DND-41 (cell line): ENCODE results near the gene AKAP5.

ENCODE experiments used
- ATAC-seq: fragments of 200-7000 bp; cut with Tn5 transposase; 3 replicates; pipeline ENCODE4 v1.9.1; 2021; ENCODE audit warnings: low read depth; ENCODE audit not compliant: insufficient read depth
- DNase-seq: peaks from one replicate; pipeline ENCODE4 v3.0.0-alpha.2; 2020
- H2AFZ ChIP-seq: 2 replicates; pipeline ENCODE4 v1.6.0; 2012; ENCODE audit warnings: low read depth, low read length
- H3K27ac ChIP-seq: 2 replicates; pipeline ENCODE4 v1.5.1; 2012; ENCODE audit warnings: low read length, inconsistent platforms
- H3K27me3 ChIP-seq: fragments of 200-600 bp; sonication (generic); 2 replicates; pipeline ENCODE4 v1.6.0; 2012; ENCODE audit warnings: low read length, mild to moderate bottlenecking, inconsistent platforms; ENCODE audit not compliant: insufficient read depth, poor library complexity
- H3K36me3 ChIP-seq: 2 replicates; pipeline ENCODE4 v1.5.1; 2012; ENCODE audit warnings: low read length, inconsistent platforms; ENCODE audit not compliant: insufficient read depth
- H3K4me1 ChIP-seq: 2 replicates; pipeline ENCODE4 v1.5.1; 2012; ENCODE audit warnings: mild to moderate bottlenecking, low read length; ENCODE audit not compliant: insufficient read depth
- H3K4me2 ChIP-seq: 2 replicates; pipeline ENCODE4 v1.6.0; 2012; ENCODE audit warnings: mild to moderate bottlenecking, moderate library complexity, low read length, inconsistent platforms; ENCODE audit not compliant: insufficient read depth
- H3K4me3 ChIP-seq, 2 experiments: fragments of 200-600 bp in 1 of 2; shearing (Covaris generic) in 1 of 2; 2 replicates each; pipeline ENCODE4 v1.5.1; 2012 to 2016; ENCODE audit warnings: inconsistent platforms in 2 of 2, low read length in 2 of 2, mild to moderate bottlenecking in 2 of 2, low read depth in 1 of 2, moderate library complexity in 1 of 2
- H3K79me2 ChIP-seq: 2 replicates; pipeline ENCODE4 v1.6.0; 2012; ENCODE audit warnings: low read length, inconsistent platforms; ENCODE audit not compliant: insufficient read depth
- H3K9ac ChIP-seq: 2 replicates; pipeline ENCODE4 v1.6.0; 2012; ENCODE audit warnings: low read depth, mild to moderate bottlenecking, inconsistent platforms, low read length, moderate library complexity
- H3K9me3 ChIP-seq: 2 replicates; pipeline ENCODE4 v1.5.1; 2012; ENCODE audit warnings: low read length, moderate library complexity, mild to moderate bottlenecking, inconsistent platforms; ENCODE audit not compliant: insufficient read depth, severe bottlenecking
- H4K20me1 ChIP-seq: 2 replicates; pipeline ENCODE4 v1.6.0; 2012; ENCODE audit warnings: low read length; ENCODE audit not compliant: insufficient read depth
- EZH2 ChIP-seq: IDR thresholded peaks from 3 replicates; pipeline ENCODE4 v1.6.1; 2012; ENCODE audit warnings: borderline replicate concordance, low read depth, mild to moderate bottlenecking, moderate library complexity, low read length, inconsistent platforms; ENCODE audit not compliant: severe bottlenecking
- TF ChIP-seq, protein P1 (sequence below): IDR thresholded peaks from 2 replicates; pipeline ENCODE4 v1.5.1; 2012; ENCODE audit warnings: borderline replicate concordance, low read length, moderate library complexity, mild to moderate bottlenecking; ENCODE audit not compliant: poor library complexity, severe bottlenecking; ENCODE audit errors: extremely low read depth

Gene AKAP5

DNA sequence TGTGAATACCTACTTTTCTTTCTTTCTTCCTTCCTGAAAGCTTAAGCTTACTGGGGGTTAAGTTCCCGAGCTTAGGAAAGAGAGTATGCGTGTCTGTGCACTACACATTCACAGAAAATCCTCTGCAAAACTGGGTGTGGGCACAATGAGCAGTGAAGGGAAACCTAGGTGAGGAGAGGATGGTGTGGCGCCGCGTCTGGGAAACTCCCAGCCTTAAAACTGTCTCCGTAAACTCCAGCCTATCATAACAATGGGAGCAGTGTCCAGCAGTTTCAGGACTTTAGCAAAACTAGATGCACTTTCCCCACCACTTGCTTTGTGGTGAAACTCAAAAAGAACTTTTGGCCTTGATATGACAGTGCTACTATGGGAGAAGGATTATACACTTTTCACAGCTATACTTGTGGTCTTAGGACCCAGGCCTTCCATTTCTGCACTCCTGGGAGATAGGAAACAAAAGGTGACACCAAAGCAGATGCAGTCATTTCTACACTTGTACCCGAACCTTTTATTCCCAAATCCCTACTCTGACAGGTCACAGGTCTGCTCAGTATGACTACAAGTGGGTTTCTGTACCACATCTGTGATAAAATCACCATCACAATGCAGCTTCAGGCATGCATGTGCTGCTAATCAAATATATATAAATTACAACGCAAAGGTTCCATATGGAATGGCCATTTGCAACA, 10.4 kb downstream of the AKAP5 start:
- no peak overlapping the region for H3K4me2 ChIP-seq

DNA sequence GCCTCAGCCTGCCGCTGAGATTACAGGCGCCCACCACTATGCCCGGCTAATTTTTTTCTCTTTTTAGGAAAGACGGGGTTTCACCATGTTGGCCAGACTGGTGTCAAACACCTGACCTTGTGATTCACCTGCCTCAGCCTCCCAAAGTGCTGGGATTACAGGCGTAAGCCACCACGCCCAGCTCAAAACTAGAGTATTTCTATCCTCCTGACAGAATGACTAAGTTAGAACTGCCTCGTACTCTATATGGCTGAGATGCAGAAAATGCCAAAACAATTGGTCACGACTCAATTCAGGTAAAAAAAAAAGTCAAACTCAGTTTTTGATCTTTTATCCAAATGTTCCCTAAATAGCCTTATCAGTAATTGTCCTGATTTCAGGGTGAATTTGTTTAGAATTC, 11.1 kb downstream of the AKAP5 start:
- peaks cover 2% of the 10 kb centered on the region; the same call in 1 of the 2 replicates for H4K20me1 ChIP-seq
- no peaks in the 10 kb centered on the region for H3K4me1 ChIP-seq
- H2AFZ ChIP-seq = no peak overlapping the region
- no peaks in the 10 kb centered on the region for H3K27me3 ChIP-seq
- no peak for DNase-seq
- H3K27ac ChIP-seq = no peak overlapping the region
- H3K4me2 ChIP-seq = no peak overlapping the region
- no peak overlapping the region for H3K9ac ChIP-seq
- H3K4me3 ChIP-seq = no peak overlapping the region
- peaks cover 13% of the 10 kb centered on the region; the same call in 1 of the 2 replicates for H3K36me3 ChIP-seq
- ATAC-seq = no peak
- TF ChIP-seq EZH2 = no peak
- TF ChIP-seq, protein P1, sequence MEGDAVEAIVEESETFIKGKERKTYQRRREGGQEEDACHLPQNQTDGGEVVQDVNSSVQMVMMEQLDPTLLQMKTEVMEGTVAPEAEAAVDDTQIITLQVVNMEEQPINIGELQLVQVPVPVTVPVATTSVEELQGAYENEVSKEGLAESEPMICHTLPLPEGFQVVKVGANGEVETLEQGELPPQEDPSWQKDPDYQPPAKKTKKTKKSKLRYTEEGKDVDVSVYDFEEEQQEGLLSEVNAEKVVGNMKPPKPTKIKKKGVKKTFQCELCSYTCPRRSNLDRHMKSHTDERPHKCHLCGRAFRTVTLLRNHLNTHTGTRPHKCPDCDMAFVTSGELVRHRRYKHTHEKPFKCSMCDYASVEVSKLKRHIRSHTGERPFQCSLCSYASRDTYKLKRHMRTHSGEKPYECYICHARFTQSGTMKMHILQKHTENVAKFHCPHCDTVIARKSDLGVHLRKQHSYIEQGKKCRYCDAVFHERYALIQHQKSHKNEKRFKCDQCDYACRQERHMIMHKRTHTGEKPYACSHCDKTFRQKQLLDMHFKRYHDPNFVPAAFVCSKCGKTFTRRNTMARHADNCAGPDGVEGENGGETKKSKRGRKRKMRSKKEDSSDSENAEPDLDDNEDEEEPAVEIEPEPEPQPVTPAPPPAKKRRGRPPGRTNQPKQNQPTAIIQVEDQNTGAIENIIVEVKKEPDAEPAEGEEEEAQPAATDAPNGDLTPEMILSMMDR = no peak
- no peaks in the 10 kb centered on the region for H3K9me3 ChIP-seq
- H3K79me2 ChIP-seq = no peaks in the 10 kb centered on the region

More for the DNA sequence above, 10.4 kb downstream of the AKAP5 start:
- no peaks in the 10 kb centered on the region for H3K4me1 ChIP-seq
- H2AFZ ChIP-seq = no peak overlapping the region
- no peak overlapping the region for H3K4me3 ChIP-seq
- H3K79me2 ChIP-seq = no peaks in the 10 kb centered on the region
- peaks cover 2% of the 10 kb centered on the region; the same call in 1 of the 2 replicates for H4K20me1 ChIP-seq
- no peaks in the 10 kb centered on the region for H3K9me3 ChIP-seq
- no peak overlapping the region for H3K27ac ChIP-seq
- TF ChIP-seq, protein P1 = no peak
- TF ChIP-seq EZH2 = no peak
- H3K36me3 ChIP-seq = peaks cover 9% of the 10 kb centered on the region; the same call in 1 of the 2 replicates
- H3K27me3 ChIP-seq = no peaks in the 10 kb centered on the region
- no peak for ATAC-seq
- DNase-seq = no peak
- no peak overlapping the region for H3K9ac ChIP-seq

DNA sequence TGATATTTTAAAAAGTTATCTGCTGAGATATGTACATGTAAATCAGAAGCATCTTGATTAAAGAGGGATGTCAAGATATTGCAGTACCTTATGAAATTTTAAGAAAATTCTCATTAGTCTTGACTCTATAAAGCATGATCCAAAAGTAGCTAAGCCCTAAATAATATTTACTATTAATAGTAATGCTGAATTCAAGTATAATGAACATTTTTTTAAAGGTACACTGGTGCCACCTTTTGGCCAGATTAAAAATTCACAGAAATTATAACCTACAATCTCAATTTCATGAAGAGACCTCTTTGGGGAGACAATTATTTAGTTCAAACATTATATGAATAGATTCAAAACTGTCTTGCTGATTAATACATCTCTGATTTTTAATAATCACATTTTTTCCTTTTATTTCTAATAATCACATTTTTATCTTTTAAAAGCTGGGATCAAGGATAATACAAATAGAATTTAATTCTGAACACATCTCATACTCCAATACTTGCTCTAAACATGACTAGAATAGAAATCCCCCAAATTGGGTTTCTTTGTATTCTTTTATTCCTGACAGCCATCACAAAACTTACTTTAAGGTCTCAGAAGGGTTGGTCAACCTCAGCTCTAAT, 13.4 kb downstream of the AKAP5 start:
- Histone ChIP-seq H3K4me3 (no peak overlapping the region), H3K79me2 (no peaks in the 10 kb centered on the region), H3K27ac (no peak overlapping the region), H2AFZ (no peak overlapping the region), H3K4me2 (no peak overlapping the region), H4K20me1 (peaks cover 2% of the 10 kb centered on the region; the same call in 1 of the 2 replicates), H3K9ac (no peak overlapping the region), H3K36me3 (peaks cover 21% of the 10 kb centered on the region; the same call in 1 of the 2 replicates), H3K4me1 (no peaks in the 10 kb centered on the region), H3K9me3 (no peaks in the 10 kb centered on the region), H3K27me3 (no peaks in the 10 kb centered on the region)
- no peak for DNase-seq
- no peak for ATAC-seq
- TF ChIP-seq, protein P1 = peak; percentile 61
- no peak for TF ChIP-seq EZH2
